Measurements from ENCODE around the gene ISL1.

ISL1 gene

GRCh38 chr5:51383131-51384121 is at the start of gene ISL1:
TSS of gene ISL1 (plus strand) at chr5:51383448. CDS start at chr5:51383672, 224 bp downstream.
- H3K36me3 Mint-ChIP-seq (ENCODE audit: low read depth): no peaks in the 10 kb centered on the region
- DNase-seq: peak; percentile 83
- no peak within 1 kb of the TSS for H3K27ac Mint-ChIP-seq
- TF ChIP-seq, protein P1, sequence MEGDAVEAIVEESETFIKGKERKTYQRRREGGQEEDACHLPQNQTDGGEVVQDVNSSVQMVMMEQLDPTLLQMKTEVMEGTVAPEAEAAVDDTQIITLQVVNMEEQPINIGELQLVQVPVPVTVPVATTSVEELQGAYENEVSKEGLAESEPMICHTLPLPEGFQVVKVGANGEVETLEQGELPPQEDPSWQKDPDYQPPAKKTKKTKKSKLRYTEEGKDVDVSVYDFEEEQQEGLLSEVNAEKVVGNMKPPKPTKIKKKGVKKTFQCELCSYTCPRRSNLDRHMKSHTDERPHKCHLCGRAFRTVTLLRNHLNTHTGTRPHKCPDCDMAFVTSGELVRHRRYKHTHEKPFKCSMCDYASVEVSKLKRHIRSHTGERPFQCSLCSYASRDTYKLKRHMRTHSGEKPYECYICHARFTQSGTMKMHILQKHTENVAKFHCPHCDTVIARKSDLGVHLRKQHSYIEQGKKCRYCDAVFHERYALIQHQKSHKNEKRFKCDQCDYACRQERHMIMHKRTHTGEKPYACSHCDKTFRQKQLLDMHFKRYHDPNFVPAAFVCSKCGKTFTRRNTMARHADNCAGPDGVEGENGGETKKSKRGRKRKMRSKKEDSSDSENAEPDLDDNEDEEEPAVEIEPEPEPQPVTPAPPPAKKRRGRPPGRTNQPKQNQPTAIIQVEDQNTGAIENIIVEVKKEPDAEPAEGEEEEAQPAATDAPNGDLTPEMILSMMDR (IDR thresholded peaks at IDR 0.05): no peak
- H3K27me3 Mint-ChIP-seq (ENCODE audit: low read depth, poor library complexity): peaks cover 100% of the 10 kb centered on the region
- H3K9me3 Mint-ChIP-seq: no peaks in the 10 kb centered on the region
- peak within 1 kb of the TSS; percentile 80 for H3K4me3 Mint-ChIP-seq
- peaks cover 48% of the 10 kb centered on the region for H3K4me1 Mint-ChIP-seq

DNA sequence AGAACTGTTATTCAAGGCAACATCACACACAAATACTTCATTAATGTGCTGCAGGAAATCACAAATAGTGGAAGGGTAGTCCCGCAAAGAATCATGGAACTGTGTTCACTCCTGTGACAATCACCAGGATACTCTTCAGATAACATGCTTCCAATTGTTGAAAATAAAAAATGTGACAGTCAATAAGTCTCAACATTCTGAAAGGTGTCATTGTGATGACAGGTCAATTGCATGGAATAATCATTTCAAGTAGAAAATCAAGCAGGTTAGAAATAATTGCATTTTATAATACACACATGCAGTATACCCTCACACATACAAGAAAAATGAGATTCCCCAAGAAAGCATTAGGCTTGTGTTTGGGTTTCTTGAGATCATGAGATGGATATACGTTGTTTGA is 46.4 kb upstream of the ISL1 start:
- TF ChIP-seq, protein P1 (IDR thresholded peaks at IDR 0.05): no peak
- H3K36me3 Mint-ChIP-seq (ENCODE audit: low read depth): no peaks in the 10 kb centered on the region
- H3K4me1 Mint-ChIP-seq: no peaks in the 10 kb centered on the region
- H3K4me3 Mint-ChIP-seq: no peak overlapping the region
- H3K27me3 Mint-ChIP-seq (ENCODE audit: low read depth, poor library complexity): peaks cover 8% of the 10 kb centered on the region
- no peak for DNase-seq
- peaks cover 5% of the 10 kb centered on the region for H3K9me3 Mint-ChIP-seq
- no peak overlapping the region for H3K27ac Mint-ChIP-seq

DNA sequence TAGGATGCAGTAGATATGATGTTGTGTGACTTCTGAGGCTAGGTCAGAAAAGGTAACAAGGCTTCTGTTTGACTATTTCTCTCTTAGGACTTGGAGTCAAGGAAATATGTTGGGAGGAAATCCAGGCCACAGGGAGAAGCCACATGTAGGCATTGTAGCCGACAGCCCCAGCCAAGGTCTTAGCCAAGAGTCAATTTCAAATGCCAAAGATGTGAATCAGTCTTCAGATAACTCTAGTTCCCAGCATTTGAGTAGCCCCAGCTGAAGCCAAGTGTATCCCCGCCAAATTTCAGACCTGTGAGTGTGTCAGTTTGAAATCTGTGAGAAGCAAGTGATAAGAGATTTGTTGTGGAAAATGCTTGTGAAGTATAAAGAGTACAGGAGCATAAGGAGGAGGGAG is 38.1 kb upstream of the ISL1 start:
- H3K36me3 Mint-ChIP-seq (ENCODE audit: low read depth): no peaks in the 10 kb centered on the region
- H3K4me1 Mint-ChIP-seq: no peaks in the 10 kb centered on the region
- H3K9me3 Mint-ChIP-seq: peaks cover 26% of the 10 kb centered on the region
- no peaks in the 10 kb centered on the region for H3K27me3 Mint-ChIP-seq (ENCODE audit: low read depth, poor library complexity)
- no peak overlapping the region for H3K4me3 Mint-ChIP-seq
- DNase-seq: no peak
- H3K27ac Mint-ChIP-seq: no peak overlapping the region
- TF ChIP-seq, protein P1 (IDR thresholded peaks at IDR 0.05): no peak

- no peaks in the 10 kb centered on the region for H3K36me3 Mint-ChIP-seq (ENCODE audit: low read depth)
- H3K9me3 Mint-ChIP-seq: peaks cover 39% of the 10 kb centered on the region
- no peak overlapping the region for H3K4me3 Mint-ChIP-seq
- TF ChIP-seq, protein P1 (IDR thresholded peaks at IDR 0.05): no peak
- no peak overlapping the region for H3K27ac Mint-ChIP-seq
- no peaks in the 10 kb centered on the region for H3K27me3 Mint-ChIP-seq (ENCODE audit: low read depth, poor library complexity)
- no peak for DNase-seq
- H3K4me1 Mint-ChIP-seq: no peaks in the 10 kb centered on the region
Observed at GRCh38 chr5:51347157-51347556, 36.1 kb upstream of the ISL1 start.

DNA sequence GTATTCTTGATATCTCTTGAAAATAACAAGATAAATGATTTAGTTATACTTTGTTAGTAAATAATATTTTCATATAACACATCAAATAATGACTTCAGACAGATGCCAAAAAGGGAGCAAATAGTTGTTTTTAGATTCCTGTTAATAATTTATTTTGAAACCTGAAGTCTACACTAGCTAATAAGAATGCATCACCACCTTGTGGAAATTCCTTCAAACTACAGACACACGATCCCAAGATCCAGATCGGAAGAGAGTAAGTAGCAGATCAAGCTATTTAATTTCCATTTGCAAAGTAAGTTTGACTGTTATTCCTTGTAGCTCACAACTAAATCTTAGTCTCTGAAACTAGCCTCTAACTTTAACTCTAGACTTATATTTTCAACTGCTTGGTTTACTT is 35.5 kb upstream of the ISL1 start:
- no peaks in the 10 kb centered on the region for H3K27me3 Mint-ChIP-seq (ENCODE audit: low read depth, poor library complexity)
- H3K27ac Mint-ChIP-seq: no peak overlapping the region
- H3K4me1 Mint-ChIP-seq: no peaks in the 10 kb centered on the region
- H3K4me3 Mint-ChIP-seq: no peak overlapping the region
- DNase-seq: no peak
- H3K36me3 Mint-ChIP-seq (ENCODE audit: low read depth): no peaks in the 10 kb centered on the region
- TF ChIP-seq, protein P1 (IDR thresholded peaks at IDR 0.05): no peak
- peaks cover 39% of the 10 kb centered on the region for H3K9me3 Mint-ChIP-seq
